Ramos (cell line): ENCODE measurements around the gene SPESP1.

ENCODE experiments used
- in situ Hi-C: fragments of 300-500 bp; cut with MboI; formaldehyde crosslinking; loops from one replicate; pipeline ENCODE4 v1.14.3; 2022; ENCODE audit warnings: low sequenced_read_pairs; ENCODE audit not compliant: unreplicated experiment

SPESP1 gene

GRCh38 chr15:68989541-68990230, 59.4 kb downstream of the SPESP1 start:
- in situ Hi-C loops = loop anchor here (25.0 kb wide), 1 partner anchor 477 kb away; no protein-coding TSS in a partner anchor

GRCh38 chr15:68990231-68990991, 60.1 kb downstream of the SPESP1 start:
- in situ Hi-C loops = loop anchor here (25.0 kb wide), 1 partner anchor 478 kb away; no protein-coding TSS in a partner anchor

GRCh38 chr15:68990992-68991500, 60.7 kb downstream of the SPESP1 start:
- in situ Hi-C loops = loop anchor here (25.0 kb wide), 1 partner anchor 479 kb away; no protein-coding TSS in a partner anchor

GRCh38 chr15:68991723-68992122, 61.4 kb downstream of the SPESP1 start:
- in situ Hi-C loops = loop anchor here (25.0 kb wide), 1 partner anchor 479 kb away; no protein-coding TSS in a partner anchor

DNA sequence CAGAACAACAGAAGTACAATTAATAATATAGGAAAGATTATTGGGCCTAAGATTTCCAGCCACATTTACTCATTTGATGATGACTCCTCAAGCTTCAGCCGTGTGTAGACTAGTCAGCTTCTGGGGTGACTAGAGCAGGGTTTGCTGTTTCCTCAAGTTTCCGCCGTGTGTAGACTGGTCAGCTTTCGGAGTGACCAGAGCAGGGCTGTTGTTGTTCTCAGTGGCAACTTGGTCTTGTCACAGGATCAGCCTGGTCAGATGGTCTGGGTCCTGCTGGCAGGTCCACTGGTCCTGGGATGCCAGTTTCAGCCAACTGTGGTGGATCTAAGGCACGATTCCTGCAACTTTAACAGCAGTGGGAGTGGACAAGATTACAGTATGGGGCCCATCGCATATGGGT, 62.4 kb downstream of the SPESP1 start:
- in situ Hi-C loops = loop anchor here (25.0 kb wide), 1 partner anchor 480 kb away; no protein-coding TSS in a partner anchor

GRCh38 chr15:68993276-68993675, 63.0 kb downstream of the SPESP1 start:
- in situ Hi-C loops = loop anchor here (25.0 kb wide), 1 partner anchor 481 kb away; no protein-coding TSS in a partner anchor

DNA sequence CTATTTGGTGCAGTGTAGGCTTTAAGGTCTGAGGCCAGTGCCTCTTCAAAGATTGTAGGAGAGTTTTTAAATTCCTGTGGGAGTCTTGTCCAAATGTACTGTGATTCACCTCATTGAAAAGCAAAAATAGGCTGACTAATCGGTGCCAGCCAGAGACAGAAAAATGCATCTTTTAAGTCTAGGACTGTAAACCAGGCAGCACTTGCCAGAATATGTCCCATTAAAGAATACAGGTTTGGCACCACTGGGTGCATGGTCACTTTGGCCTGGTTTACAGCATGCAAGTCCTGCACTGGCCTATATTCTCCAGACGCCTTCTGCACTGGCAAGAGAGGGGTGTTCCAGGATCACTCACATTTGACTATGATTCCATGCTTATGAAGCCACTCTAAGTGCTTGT, 63.8 kb downstream of the SPESP1 start:
- in situ Hi-C loops = loop anchor here (25.0 kb wide), 1 partner anchor 482 kb away; no protein-coding TSS in a partner anchor

DNA sequence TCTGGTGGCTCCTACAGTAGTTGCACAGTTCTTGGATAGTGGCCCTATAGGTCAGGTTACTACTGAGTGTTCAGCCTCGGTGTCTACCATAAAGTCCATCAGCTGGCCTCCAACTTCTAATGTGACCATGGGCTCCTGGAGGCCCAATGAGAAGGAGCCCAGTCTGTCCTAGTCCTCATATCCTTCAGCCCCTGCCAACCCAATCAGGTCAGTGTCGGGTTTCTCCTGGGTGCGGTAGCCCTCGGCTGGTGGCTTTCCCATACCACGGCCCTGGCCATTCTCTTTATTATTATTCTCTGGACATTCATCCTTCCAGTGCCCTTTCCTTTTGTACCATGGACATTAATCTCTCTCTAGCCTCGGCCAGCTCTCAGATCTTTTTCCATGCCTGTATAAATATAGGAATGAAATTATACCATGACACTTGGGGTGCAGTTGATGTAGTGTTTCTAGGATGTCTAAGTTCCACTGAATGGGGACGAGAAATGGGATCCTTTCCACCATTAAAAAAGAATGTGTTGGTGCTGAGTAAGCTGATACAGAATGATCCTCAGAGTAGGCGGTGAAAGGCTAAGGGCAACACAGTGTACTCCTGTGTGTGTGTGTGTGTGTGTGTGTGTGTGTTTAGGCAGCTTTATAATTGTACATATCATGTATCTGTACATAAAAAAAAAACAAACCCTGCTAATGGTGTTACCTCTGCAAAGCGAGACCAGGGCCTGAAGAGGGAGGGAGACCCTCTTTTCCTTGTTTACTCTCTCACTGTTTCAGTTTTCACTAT, 64.8 kb downstream of the SPESP1 start:
- in situ Hi-C loops = loop anchor here (25.0 kb wide), 1 partner anchor 483 kb away; no protein-coding TSS in a partner anchor
